GM13976 (cell line): ENCODE measurements around the gene DNAH6.

Source experiments
- DNase-seq: peaks from one replicate; pipeline ENCODE4 v3.0.0; 2012; ENCODE audit warnings: low spot score
- CTCF ChIP-seq: IDR thresholded peaks from 2 replicates; pipeline ENCODE4 v1.5.1; 2012; ENCODE audit warnings: borderline replicate concordance, mild to moderate bottlenecking; ENCODE audit not compliant: insufficient read depth; ENCODE audit errors: extremely low read depth, missing control alignments, control extremely low read depth
- in situ Hi-C: fragments of 300-500 bp; cut with MboI; formaldehyde crosslinking; loops from one replicate; pipeline ENCODE4 v1.12.0; 2022; ENCODE audit warnings: low sequenced_read_pairs, mixed read lengths, inconsistent platforms; ENCODE audit not compliant: unreplicated experiment

DNAH6 gene

DNA sequence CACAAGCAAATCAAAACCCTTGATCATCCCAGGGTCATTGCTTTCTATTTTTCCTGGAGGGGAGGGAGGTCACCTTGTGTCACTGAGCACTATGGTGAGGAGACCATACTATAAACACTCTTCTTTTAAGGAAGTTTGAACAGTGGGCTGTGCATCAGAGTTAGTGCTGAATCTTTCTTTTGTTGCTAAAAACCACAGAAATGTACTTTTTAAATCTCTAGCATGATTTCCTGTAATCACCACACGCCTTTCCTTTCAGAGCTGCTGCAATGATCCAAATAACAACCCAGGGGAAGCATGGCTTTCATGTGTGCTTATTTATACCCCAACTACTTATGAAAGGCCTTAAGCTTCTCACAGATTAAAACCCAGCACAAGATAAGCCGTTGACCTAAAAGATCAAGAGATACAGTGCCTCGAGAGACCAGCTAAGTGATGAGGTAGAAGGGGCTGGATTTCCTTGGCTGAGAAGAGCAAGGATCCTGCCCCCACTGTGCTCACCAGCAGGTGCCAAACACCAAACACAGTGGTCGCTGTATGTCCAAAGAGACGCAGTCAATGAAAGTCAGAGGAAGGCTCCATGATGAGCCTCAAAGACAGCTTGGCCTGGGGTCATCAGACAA is 329.9 kb downstream of the DNAH6 start:
- in situ Hi-C loops = no loop called here
- TF ChIP-seq CTCF = no peak
- DNase-seq = no peak

DNA sequence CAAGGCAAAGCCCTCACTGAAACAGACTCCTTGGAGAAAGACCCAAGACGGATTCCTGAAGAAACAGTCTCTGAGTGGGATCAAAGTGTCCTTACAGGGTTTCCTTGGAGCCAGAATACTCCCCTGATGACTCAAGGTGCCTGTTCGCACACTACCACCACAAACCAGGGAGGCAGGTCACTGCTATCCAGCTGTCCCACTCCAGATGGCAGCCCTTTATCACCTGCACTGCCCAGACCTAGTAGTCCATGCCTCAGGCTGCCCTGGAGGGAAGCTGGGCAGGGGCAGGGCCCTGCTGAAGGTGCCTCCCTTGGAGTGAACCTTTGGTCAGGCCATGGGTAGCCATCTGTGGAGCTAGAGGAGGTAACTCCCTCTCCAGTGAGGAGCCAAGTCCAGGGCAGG is 330.4 kb downstream of the DNAH6 start:
- no peak for TF ChIP-seq CTCF
- no peak for DNase-seq
- in situ Hi-C loops = no loop called here

- in situ Hi-C loops = no loop called here
- no peak for TF ChIP-seq CTCF
- DNase-seq = no peak
Observed at GRCh38 chr2:84847326-84848050, 331.2 kb downstream of the DNAH6 start.

- DNase-seq = no peak
- in situ Hi-C loops = no loop called here
- TF ChIP-seq CTCF = no peak
Observed at GRCh38 chr2:84849271-84849952, 333.1 kb downstream of the DNAH6 start.

DNA sequence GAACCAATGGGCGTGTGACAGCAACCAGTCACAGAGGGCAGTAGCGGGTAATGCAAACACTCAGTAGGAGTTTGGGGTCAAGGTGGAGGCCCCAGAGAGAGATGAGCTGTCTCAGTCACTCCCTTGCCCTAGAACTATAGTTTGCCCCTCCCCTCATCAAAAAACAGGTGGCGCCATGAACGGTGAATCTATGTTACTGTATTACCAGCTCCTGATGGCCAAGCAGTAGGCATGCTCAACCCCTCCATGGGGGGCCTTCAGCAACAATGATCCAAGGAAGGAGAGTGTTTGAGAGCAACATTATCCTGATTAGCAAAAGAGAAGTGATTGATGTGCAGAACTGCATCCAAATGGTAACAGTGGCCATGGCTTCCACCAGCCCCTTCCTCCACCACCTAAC is 334.2 kb downstream of the DNAH6 start:
- no peak for TF ChIP-seq CTCF
- DNase-seq = no peak
- in situ Hi-C loops = loop anchor here (25.0 kb wide), 1 partner anchor 213 kb away; no protein-coding TSS in a partner anchor

GRCh38 chr2:84851876-84852275 is 335.6 kb downstream of the DNAH6 start:
- no peak for DNase-seq
- no peak for TF ChIP-seq CTCF
- in situ Hi-C loops = loop anchor here (25.0 kb wide), 1 partner anchor 215 kb away; no protein-coding TSS in a partner anchor
